Tibial artery (tissue), 4 donors: Measurements from ENCODE around the gene HPX.

Experiments
- DNase-seq, 2 donors: peaks; one replicate each; pipeline ENCODE4 v3.0.0-alpha.2; 2019
- H3K27ac ChIP-seq, 2 donors: fragments of 200-600 bp; sonication (generic) in 1 of 2; 1 replicate in 1 of 2; 2 replicates in 1 of 2; pipeline ENCODE4 v1.5.1; 2018 to 2019; ENCODE audit warnings: mild to moderate bottlenecking in 1 of 2
- H3K27me3 ChIP-seq, 2 donors: fragments of 200-600 bp; sonication (generic) in 1 of 2; one replicate each; pipeline versions ENCODE4 v1.5.1 to v1.6.0; 2016 to 2019
- H3K36me3 ChIP-seq, 3 donors: fragments of 200-600 bp; sonication (generic) in 2 of 3; one replicate each; pipeline ENCODE4 v1.5.1; 2016 to 2019; ENCODE audit warnings: mild to moderate bottlenecking in 2 of 3
- H3K4me1 ChIP-seq, 4 donors: fragments of 200-600 bp; sonication (generic) in 2 of 4; 1 replicate in 3 of 4; 2 replicates in 1 of 4; pipeline ENCODE4 v1.5.1; 2016 to 2019
- H3K4me3 ChIP-seq, 2 donors: fragments of 200-600 bp; sonication (generic) in 1 of 2; 1 replicate in 1 of 2; 2 replicates in 1 of 2; pipeline ENCODE4 v1.5.1; 2018 to 2019; ENCODE audit warnings: mild to moderate bottlenecking in 2 of 2
- H3K9me3 ChIP-seq, 3 donors: fragments of 200-600 bp; sonication (generic) in 1 of 3; one replicate each; pipeline ENCODE4 v1.5.1; 2016 to 2019
- intact Hi-C: fragments of 100-400 bp; cut with DNase I; formaldehyde crosslinking; loops from one replicate; pipeline ENCODE4 v1.15.0; 2023; ENCODE audit warnings: low total_unique reads
- TF ChIP-seq, protein P1 (sequence below), 2 experiments: fragments of 200-600 bp in 1 of 2; fragments of 450-650 bp in 1 of 2; IDR thresholded peaks; one replicate each; pipeline ENCODE4 v1.5.1; 2017 to 2019; ENCODE audit warnings: antibody characterized with exemption in 2 of 2, mild to moderate bottlenecking in 1 of 2, moderate library complexity in 1 of 2

The HPX gene

DNA sequence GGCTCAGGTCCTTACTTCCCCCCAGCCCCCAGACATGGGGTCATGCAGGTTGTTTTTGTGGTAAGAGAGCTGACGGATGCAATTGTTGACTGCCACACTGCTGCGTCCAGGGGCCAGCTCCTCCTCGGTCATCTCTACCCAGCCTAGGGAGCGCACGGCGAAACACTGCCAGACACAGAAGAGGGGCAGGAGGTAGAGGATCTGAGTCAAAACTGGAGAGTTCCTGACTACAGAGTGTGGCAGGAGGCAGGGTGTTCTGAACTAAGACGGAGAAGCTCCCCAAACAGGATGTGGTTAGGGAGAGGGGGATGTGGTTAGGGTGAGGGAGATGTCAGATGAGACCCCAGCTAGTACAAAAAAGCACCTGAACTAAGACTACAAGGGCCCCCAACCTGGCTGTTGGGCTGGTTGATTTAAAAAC lies 38.2 kb downstream of the HPX start:
- H3K27me3 ChIP-seq = no peaks in the 10 kb centered on the region
- H3K27ac ChIP-seq = no peak overlapping the region
- no peak for DNase-seq
- TF ChIP-seq, protein P1, sequence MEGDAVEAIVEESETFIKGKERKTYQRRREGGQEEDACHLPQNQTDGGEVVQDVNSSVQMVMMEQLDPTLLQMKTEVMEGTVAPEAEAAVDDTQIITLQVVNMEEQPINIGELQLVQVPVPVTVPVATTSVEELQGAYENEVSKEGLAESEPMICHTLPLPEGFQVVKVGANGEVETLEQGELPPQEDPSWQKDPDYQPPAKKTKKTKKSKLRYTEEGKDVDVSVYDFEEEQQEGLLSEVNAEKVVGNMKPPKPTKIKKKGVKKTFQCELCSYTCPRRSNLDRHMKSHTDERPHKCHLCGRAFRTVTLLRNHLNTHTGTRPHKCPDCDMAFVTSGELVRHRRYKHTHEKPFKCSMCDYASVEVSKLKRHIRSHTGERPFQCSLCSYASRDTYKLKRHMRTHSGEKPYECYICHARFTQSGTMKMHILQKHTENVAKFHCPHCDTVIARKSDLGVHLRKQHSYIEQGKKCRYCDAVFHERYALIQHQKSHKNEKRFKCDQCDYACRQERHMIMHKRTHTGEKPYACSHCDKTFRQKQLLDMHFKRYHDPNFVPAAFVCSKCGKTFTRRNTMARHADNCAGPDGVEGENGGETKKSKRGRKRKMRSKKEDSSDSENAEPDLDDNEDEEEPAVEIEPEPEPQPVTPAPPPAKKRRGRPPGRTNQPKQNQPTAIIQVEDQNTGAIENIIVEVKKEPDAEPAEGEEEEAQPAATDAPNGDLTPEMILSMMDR (IDR thresholded peaks at IDR 0.05) = no peak
- no peaks in the 10 kb centered on the region for H3K9me3 ChIP-seq
- intact Hi-C loops = no loop called here
- H3K4me3 ChIP-seq = no peak overlapping the region
- H3K36me3 ChIP-seq = peaks cover 23 to 64% (median 34%) of the 10 kb centered on the region in 3 donors
- peaks cover 0 to 20% (median 3%) of the 10 kb centered on the region in 4 donors for H3K4me1 ChIP-seq

DNA sequence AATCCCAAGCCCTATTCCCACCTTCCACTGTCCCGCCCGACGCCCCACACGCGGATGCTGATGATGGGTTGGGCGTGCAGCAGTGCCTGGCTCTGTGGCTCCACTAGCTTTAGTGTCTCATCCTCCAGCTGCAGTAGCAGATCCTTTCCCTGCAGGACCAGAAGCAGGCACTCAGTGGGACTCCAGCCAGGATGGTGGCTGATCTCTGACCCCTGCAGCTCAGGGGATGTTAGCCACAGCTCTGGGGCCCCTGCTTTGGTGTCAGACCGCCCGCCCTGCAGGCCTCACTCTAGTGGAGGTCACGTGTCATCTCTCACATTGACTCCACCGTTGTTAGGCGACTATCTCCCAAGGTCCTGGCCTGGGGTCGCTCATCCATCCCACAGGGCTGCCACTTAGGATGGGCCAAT lies 38.7 kb downstream of the HPX start:
- H3K36me3 ChIP-seq = peaks cover 23 to 69% (median 34%) of the 10 kb centered on the region in 3 donors
- no peak for DNase-seq
- H3K9me3 ChIP-seq = no peaks in the 10 kb centered on the region
- intact Hi-C loops = no loop called here
- no peak overlapping the region for H3K27ac ChIP-seq
- TF ChIP-seq, protein P1 (IDR thresholded peaks at IDR 0.05) = no peak
- H3K27me3 ChIP-seq = no peaks in the 10 kb centered on the region
- no peak overlapping the region for H3K4me3 ChIP-seq
- peaks cover 0 to 25% (median 3%) of the 10 kb centered on the region in 4 donors for H3K4me1 ChIP-seq

DNA sequence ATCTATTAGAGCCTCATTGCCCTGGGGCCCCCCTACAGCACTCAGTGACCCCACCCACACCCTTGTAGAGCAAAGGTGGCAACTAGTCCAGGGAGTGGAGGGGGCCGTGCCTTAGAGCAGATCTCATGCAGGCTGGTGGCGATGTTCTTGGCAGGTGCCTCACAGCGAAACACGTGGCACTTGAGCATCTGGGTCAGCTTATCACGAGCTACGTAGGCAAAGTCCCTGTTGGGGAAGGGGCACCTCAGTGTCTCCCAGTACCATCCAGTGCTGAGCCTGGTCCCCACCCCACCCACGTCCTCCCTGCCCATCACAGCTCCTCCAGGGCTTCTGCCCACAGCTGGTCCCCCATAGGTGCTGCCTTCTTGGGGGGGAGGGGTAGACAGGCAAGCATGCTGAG lies 39.3 kb downstream of the HPX start:
- H3K36me3 ChIP-seq = peaks cover 23 to 72% (median 34%) of the 10 kb centered on the region in 3 donors
- H3K4me1 ChIP-seq = peaks cover 0 to 29% (median 3%) of the 10 kb centered on the region in 4 donors
- H3K9me3 ChIP-seq = no peaks in the 10 kb centered on the region
- H3K4me3 ChIP-seq = no peak overlapping the region
- intact Hi-C loops = no loop called here
- H3K27me3 ChIP-seq = no peaks in the 10 kb centered on the region
- TF ChIP-seq, protein P1 (IDR thresholded peaks at IDR 0.05) = no peak
- H3K27ac ChIP-seq = no peak overlapping the region
- no peak for DNase-seq

DNA sequence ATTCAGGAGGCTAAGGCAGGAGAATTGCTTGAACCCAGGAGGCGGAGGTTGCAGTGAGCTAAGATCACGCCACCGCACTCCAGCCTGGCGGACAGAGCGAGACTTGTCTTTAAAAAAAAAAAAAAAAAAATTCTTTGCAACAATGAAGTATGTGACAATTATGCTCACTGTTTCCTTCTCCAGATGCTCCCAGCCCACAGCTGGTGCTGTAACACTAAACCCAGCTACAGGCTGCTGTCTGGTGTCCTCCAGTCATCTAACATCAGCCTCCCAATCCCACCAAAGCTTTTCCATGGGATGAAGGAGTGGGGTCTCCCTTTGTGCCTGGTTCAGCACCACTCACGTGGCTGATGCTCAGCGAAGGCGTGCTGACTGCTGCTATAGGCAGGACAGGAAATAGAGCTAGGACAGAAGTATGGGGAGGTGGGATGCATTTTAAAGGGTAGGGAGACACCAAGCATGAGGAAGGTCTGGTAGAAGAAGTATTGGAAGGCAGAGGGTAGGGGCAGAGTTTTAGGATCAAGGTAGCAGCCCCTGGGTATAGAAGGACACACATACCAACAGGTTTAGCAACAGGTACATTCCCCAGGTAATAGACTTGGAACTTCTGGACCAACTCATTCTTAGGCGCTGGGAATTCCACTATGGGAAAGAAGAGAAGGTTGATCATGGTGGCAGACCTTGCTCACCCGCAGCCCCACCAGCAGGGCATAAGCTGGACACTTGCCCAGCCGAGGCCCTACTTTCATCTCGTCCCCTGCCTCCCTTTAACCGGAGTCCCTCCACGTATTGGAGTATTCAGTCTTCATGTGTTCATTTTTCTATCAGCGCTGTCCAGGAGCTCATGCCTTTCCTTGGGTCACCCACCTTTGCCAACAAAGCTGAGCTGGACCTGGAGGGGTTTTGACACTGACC lies 40.1 kb downstream of the HPX start:
- Histone ChIP-seq H3K36me3 (peaks cover 23 to 79% (median 38%) of the 10 kb centered on the region in 3 donors), H3K27me3 (no peaks in the 10 kb centered on the region), H3K4me1 (peaks cover 0 to 29% (median 3%) of the 10 kb centered on the region in 4 donors), H3K4me3 (no peak overlapping the region), H3K27ac (no peak overlapping the region), H3K9me3 (no peaks in the 10 kb centered on the region)
- TF ChIP-seq, protein P1 (IDR thresholded peaks at IDR 0.05) = no peak
- intact Hi-C loops = no loop called here
- no peak for DNase-seq

DNA sequence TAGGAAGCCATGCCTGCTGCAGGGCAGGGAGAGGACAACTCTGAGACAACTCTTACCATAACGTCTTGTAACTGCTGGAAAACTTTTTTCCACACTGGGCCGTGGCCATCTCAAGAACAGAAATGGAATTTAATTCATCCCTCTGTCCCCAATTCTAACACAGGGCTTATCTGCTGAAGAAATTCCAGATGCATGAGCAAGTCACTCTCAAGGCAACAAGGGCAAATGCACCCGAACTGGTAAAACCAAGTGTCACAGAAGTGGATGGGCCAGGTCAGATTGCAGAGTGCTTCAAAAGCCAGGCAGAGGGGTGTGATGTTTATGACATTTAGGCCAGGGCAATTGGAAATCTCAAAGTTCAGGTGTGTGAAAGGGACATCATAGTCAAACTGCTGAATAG lies 43.2 kb downstream of the HPX start:
- intact Hi-C loops = loop anchor here (10.0 kb wide), 1 partner anchor 287 kb away; the partner anchor contains the start of gene MRPL17
- H3K36me3 ChIP-seq = peaks cover 17 to 93% (median 40%) of the 10 kb centered on the region in 3 donors

More for the DNA sequence above, 43.2 kb downstream of the HPX start:
- Histone ChIP-seq H3K4me1 (peaks cover 0 to 18% (median 0%) of the 10 kb centered on the region in 4 donors), H3K4me3 (no peak overlapping the region), H3K9me3 (no peaks in the 10 kb centered on the region), H3K27me3 (no peaks in the 10 kb centered on the region), H3K27ac (peak overlapping the region in 1 of 2 donors; percentile 8)
- TF ChIP-seq, protein P1 (IDR thresholded peaks at IDR 0.05) = no peak
- peak in 1 of 2 donors; percentile 28 for DNase-seq
